Activated CD4-positive, alpha-beta memory T cell treated with anti-CD3 and anti-CD28 coated beads, Interleukin-2, amount 10 ng/mL, durations not matched to agents 7 days and 5 days (primary cell): ENCODE results near the gene NSUN2. TPM values are rescaled to one million over a fixed set of nuclear protein-coding genes. Genes with fewer than 3 reads are reported as not detected.

ENCODE experiments used
- CTCF ChIA-PET: fragments of 350-600 bp; sonication (Branson Sonifier 250); formaldehyde crosslinking; loops from one replicate; lab custom pipeline; 2021; ENCODE audit warnings: antibody characterized with exemption, inconsistent platforms; lab: Charles Lee
- POLR2A ChIA-PET: fragments of 350-600 bp; sonication (Branson Sonifier 250); formaldehyde crosslinking; loops from one replicate; lab custom pipeline; 2021; ENCODE audit warnings: antibody characterized with exemption; lab: Charles Lee
- DNase-seq: peaks from one replicate; pipeline ENCODE4 v3.0.0-alpha.2; 2020
- H3K27ac Mint-ChIP-seq: one replicate; pipeline ENCODE4 v1.8.0; 2021; ENCODE audit warnings: mild to moderate bottlenecking, mixed read lengths
- H3K27me3 Mint-ChIP-seq: one replicate; pipeline ENCODE4 v1.8.0; 2021; ENCODE audit warnings: mixed read lengths
- H3K36me3 Mint-ChIP-seq: one replicate; pipeline ENCODE4 v1.8.0; 2021; ENCODE audit warnings: low read depth, mixed read lengths
- H3K4me1 Mint-ChIP-seq: one replicate; pipeline ENCODE4 v1.8.0; 2021; ENCODE audit warnings: mixed read lengths
- H3K4me3 Mint-ChIP-seq: one replicate; pipeline ENCODE4 v1.8.0; 2021; ENCODE audit warnings: mild to moderate bottlenecking, mixed read lengths
- H3K9me3 Mint-ChIP-seq: one replicate; pipeline ENCODE4 v1.8.0; 2021; ENCODE audit warnings: mixed read lengths
- total RNA-seq, 2 experiments: library from RNA; stranded (reverse); gene quantifications; one replicate each; pipeline ENCODE4 v1.2.3, GENCODE V29; 2021

The NSUN2 gene
- total RNA-seq, 2 experiments from 2014 or later, result 63.5 to 73.3 TPM

- Mint-ChIP-seq H3K4me1 (no peaks in the 10 kb centered on the region), H3K4me3 (no peak overlapping the region), H3K27me3 (peaks cover 3% of the 10 kb centered on the region), H3K27ac (no peak overlapping the region), H3K36me3 (no peaks in the 10 kb centered on the region), H3K9me3 (no peaks in the 10 kb centered on the region)
- DNase-seq, result no peak
- POLR2A ChIA-PET, result no interaction called here
- CTCF ChIA-PET, result no interaction called here
Measured at GRCh38 chr5:6554812-6555211, 78.0 kb downstream of the NSUN2 start.

GRCh38 chr5:6553972-6554371, 78.9 kb downstream of the NSUN2 start:
- Mint-ChIP-seq H3K9me3 (no peaks in the 10 kb centered on the region), H3K4me1 (no peaks in the 10 kb centered on the region), H3K27me3 (no peaks in the 10 kb centered on the region), H3K27ac (no peak overlapping the region), H3K4me3 (no peak overlapping the region), H3K36me3 (no peaks in the 10 kb centered on the region)
- CTCF ChIA-PET, result no interaction called here
- POLR2A ChIA-PET, result no interaction called here
- no peak for DNase-seq

- POLR2A ChIA-PET, result no interaction called here
- H3K36me3 Mint-ChIP-seq, result no peaks in the 10 kb centered on the region
- H3K4me3 Mint-ChIP-seq, result no peak overlapping the region
- no peak overlapping the region for H3K27ac Mint-ChIP-seq
- no peaks in the 10 kb centered on the region for H3K9me3 Mint-ChIP-seq
- no peaks in the 10 kb centered on the region for H3K27me3 Mint-ChIP-seq
- CTCF ChIA-PET, result no interaction called here
- no peaks in the 10 kb centered on the region for H3K4me1 Mint-ChIP-seq
- no peak for DNase-seq
Measured at GRCh38 chr5:6552612-6553011, 80.2 kb downstream of the NSUN2 start.

- no peak for DNase-seq
- Mint-ChIP-seq H3K27me3 (no peaks in the 10 kb centered on the region), H3K27ac (no peak overlapping the region), H3K36me3 (no peaks in the 10 kb centered on the region), H3K9me3 (no peaks in the 10 kb centered on the region), H3K4me3 (no peak overlapping the region), H3K4me1 (no peaks in the 10 kb centered on the region)
- POLR2A ChIA-PET, result no interaction called here
- CTCF ChIA-PET, result no interaction called here
Measured at GRCh38 chr5:6551955-6552313, 80.9 kb downstream of the NSUN2 start.

- POLR2A ChIA-PET, result no interaction called here
- CTCF ChIA-PET, result no interaction called here
- no peak overlapping the region for H3K27ac Mint-ChIP-seq
- H3K27me3 Mint-ChIP-seq, result no peaks in the 10 kb centered on the region
- no peaks in the 10 kb centered on the region for H3K4me1 Mint-ChIP-seq
- H3K9me3 Mint-ChIP-seq, result no peaks in the 10 kb centered on the region
- no peaks in the 10 kb centered on the region for H3K36me3 Mint-ChIP-seq
- H3K4me3 Mint-ChIP-seq, result no peak overlapping the region
- DNase-seq, result no peak
Measured at GRCh38 chr5:6551287-6551954, 81.4 kb downstream of the NSUN2 start.

DNA sequence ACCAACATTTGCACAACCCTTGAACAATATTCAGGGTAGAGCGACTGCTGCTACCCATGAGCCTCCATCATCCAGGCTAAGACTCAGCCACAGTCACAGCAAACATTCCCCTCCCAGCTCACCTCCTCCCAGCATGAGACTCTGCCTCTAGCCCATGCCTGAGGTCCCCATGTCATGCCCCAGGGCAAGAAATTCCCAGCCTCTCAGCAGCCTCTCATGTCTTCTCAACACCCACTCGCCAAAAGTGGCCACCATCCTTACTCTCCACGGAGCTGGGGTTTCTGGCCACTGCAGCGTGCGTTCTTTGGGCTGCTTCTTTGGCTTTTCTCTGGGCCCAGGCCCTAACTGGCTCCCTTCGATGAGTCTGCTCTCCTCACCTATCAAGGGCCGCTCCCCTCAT, 82.2 kb downstream of the NSUN2 start:
- Mint-ChIP-seq H3K9me3 (no peaks in the 10 kb centered on the region), H3K27me3 (no peaks in the 10 kb centered on the region), H3K27ac (no peak overlapping the region), H3K36me3 (no peaks in the 10 kb centered on the region), H3K4me1 (no peaks in the 10 kb centered on the region), H3K4me3 (no peak overlapping the region)
- POLR2A ChIA-PET, result no interaction called here
- CTCF ChIA-PET, result no interaction called here
- DNase-seq, result no peak

Other genes starting within 250 kb of the NSUN2 start
- gene UBE2QL1, start 184.2 kb downstream of the NSUN2 start, total RNA-seq, result under 1 TPM; 0.10 TPM
- 10 to 100 TPM; 10.2 to 12.4 TPM for gene SRD5A1, start 396 bp upstream of the NSUN2 start, total RNA-seq
- gene TENT4A, start 80.4 kb upstream of the NSUN2 start, total RNA-seq, result 10 to 100 TPM; 34.3 to 36.6 TPM